Head of caudate nucleus (tissue), 42 donors: Measurements from ENCODE around the gene SDC1.
A peak's percentile ranks its signal among the peaks of the same experiment; 100 is the strongest.
"Not testable (repeated sequence)": the region's sequence is repeated elsewhere in the genome, so short reads cannot be mapped to it uniquely, and the experiment has no call there.

Experiments used
- DNase-seq, 42 donors: peaks; one replicate each; pipeline versions ENCODE4 v3.0.0 to v3.0.0-alpha.2; 2020 to 2021; ENCODE audit warnings: mixed read lengths in 7 of 42
- intact Hi-C: fragments of 100-400 bp; cut with DNase I; formaldehyde crosslinking; loops from one replicate; pipeline ENCODE4 v1.15.0; 2022

SDC1 gene

DNA sequence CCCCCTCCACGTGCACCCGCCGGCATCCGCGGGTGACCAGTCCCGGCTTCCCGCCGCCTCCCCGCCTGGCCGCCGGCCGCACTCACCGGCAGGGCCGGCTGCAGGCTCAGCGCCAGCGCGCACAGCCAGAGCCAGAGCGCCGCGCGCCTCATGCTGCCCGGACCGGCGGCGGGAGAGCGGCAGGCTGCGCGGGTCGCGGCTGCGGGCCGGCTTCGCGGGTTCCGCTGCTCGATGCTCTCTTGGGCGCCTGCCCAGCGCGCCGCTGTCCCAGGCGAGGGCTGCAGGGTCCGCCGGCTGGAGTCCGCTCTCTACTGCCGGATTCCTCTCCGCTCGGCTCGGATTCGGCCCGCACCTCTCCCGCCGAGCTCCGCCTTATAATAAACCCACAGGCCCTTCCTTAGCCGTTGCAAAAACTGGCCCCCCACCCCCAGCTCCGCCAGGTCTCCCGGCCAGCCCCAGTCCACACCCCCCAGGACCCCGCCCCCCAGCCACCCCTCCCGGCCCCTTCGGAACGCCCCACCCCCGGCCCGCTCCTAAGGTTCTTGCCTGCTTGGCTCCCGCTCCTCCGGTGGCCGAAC lies at the start of gene SDC1:
Gene SDC1 (minus strand): TSS at position 415 of the 578 bp plus-strand sequence. CDS start 263 bp downstream, at position 152.
- intact Hi-C loops = no loop called here
- DNase-seq = peak in 19 of 42 donors; percentile 8 to 59 (median 21)

GRCh38 chr2:20273042-20273441 lies 48.1 kb upstream of the SDC1 start:
- DNase-seq = no peak
- intact Hi-C loops = no loop called here

DNA sequence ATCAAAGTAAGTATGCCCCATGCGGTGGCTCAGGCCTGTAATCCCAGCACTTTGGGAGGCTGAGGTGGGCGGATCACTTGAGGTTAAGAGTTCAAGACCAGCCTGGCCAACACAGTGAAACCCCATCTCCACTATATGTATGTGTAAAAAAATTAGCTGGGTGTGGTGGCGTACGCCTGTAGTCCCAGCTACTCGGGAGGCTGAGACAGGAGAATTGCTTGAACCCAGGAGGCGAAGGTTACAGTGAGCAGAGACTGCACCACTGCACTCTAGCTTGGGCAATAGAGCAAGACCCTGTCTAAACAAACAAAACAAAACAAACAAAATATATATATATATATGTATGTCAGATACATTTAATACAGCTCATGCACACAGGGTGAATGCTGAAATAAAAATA lies 43.4 kb upstream of the SDC1 start:
- DNase-seq, intact Hi-C loops: not testable (repeated sequence)

- intact Hi-C loops = no loop called here
- no peak for DNase-seq
These were observed 42.6 kb upstream of the SDC1 start for GRCh38 chr2:20267529-20267928.

DNA sequence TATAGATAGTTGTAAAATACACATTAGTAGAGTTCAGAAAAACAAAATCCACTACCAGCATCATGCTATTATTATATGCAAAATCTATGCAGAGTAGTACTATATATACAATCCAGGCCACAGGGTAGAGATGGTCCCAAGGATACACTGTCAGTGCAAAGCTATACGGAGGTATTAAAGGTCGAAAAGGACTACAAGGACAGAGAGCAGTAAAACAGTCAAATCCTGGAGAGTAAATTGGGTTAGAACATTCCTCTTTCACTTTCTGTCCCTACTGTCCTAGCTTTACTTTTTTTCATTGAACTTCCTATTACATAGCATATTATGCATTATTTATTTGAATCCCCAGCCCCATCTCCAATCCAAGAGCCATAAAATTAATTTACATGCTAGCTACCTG lies 39.7 kb upstream of the SDC1 start:
- intact Hi-C loops = no loop called here
- DNase-seq = no peak

GRCh38 chr2:20257411-20257810 lies 32.5 kb upstream of the SDC1 start:
- no peak for DNase-seq
- intact Hi-C loops = no loop called here

DNA sequence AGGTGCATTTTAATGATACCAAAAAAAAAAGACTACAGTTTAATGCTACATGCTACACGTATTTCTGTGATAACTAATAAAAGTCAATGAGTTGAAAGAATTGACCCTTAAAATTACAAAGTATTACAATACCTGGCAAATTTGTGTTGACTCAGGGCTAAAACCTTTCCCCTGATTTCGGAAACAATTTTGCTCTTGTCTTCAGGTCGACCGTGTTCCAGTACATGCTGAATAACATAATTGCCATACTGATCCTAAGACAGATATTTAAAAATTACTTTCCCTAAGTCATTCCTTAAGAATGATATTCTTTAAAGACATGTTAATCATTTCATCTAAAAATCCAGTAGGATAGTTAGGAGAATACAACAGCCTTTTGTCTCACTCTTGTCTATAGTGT lies 29.8 kb upstream of the SDC1 start:
- no peak for DNase-seq
- intact Hi-C loops = no loop called here

GRCh38 chr2:20250436-20250835 lies 25.5 kb upstream of the SDC1 start:
- intact Hi-C loops = no loop called here
- no peak for DNase-seq

GRCh38 chr2:20249170-20249569 lies 24.2 kb upstream of the SDC1 start:
- intact Hi-C loops = no loop called here
- DNase-seq = no peak

- intact Hi-C loops = no loop called here
- no peak for DNase-seq
These were observed 22.2 kb upstream of the SDC1 start for GRCh38 chr2:20247084-20247483.

- DNase-seq, intact Hi-C loops: not testable (repeated sequence)
These were observed 18.7 kb upstream of the SDC1 start for GRCh38 chr2:20243637-20244036.

DNA sequence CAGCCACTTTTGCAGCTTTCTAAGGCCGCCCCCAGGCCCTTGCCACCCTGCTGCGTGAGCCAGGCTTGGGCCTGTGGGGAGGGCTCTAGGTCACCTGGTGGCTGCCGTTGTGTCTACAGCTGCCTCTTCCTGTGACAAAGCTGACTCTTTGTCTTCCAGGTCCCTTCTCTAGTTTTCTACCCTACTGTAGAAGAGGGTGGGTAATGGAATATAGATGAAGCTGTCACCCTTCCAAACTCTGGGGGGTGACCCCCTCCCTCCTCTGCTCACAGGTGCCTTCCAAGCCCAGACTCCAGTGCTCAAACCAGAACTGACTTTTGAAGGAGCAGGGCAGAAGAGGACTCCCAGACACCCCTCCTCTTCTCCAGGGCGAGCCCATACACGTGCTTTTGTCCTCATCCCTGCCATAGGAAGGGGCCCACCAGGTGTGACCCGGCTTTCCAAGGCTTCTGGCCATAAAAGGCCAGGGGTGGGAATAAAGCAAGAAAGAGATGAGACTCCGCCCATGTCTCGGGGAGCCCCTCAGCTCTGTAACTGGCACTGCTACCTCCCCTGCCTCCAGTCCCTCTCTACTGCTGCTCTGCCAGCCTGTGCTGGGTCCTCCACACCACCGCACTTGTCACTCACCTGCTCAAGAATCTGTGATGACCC lies 17.9 kb upstream of the SDC1 start:
- intact Hi-C loops = no loop called here
- peak in 1 of 42 donors; percentile 14 for DNase-seq

- DNase-seq = peak in 2 of 42 donors; percentile 12 to 40
- intact Hi-C loops = no loop called here
These were observed 17.2 kb upstream of the SDC1 start for GRCh38 chr2:20241973-20242726.

DNA sequence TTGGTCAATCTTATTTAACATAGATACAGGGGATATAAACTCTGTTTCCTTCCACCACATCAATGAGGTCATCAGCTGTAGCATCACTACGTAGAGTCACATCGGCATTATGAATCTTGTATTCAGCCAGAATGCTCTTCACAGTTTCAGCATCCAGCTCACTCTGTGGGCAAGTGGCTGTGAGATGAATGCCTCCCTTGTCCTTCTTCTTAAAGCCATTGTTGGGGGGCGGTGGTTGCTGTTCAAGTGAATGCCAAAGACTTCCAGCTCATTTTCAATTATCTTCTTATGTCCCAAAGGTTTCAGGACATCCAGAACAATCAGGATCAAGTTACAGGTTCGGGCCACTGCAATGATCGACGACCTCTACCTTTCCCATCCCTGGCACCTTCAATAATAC lies 15.4 kb upstream of the SDC1 start:
- intact Hi-C loops = not testable (repeated sequence)
- DNase-seq = peak in 7 of 42 donors; percentile 12 to 48 (median 31)

- intact Hi-C loops = no loop called here
These were observed 11.6 kb upstream of the SDC1 start for GRCh38 chr2:20236496-20236895.

GRCh38 chr2:20235655-20236305 lies 10.8 kb upstream of the SDC1 start:
- DNase-seq = peak in 3 of 42 donors; percentile 1 to 30 (median 9)
- intact Hi-C loops = no loop called here

More at GRCh38 chr2:20236496-20236895, 11.6 kb upstream of the SDC1 start:
- peak in 2 of 42 donors; percentile 1 to 14 for DNase-seq

DNA sequence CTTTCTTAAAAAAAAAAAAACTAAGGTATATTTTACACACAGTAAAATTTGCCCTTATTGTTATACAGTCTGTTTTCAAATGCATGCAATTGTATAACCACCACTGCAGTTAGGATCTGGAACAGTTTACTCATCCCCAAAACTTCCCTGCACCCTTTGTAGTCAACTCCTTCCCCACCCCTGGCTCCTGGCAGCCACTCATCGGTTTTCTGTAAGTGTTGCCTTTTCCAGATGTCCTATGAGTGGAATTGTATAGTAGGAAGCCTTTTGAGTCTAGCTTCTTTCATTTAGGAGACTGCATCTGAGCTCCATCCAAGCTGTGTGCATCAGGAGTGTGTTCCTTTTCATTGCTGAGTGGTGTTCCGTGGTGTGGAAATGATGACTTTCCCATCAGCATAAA lies 9.7 kb upstream of the SDC1 start:
- intact Hi-C loops, DNase-seq: not testable (repeated sequence)

- DNase-seq = peak in 6 of 42 donors; percentile 1 to 14 (median 6)
- intact Hi-C loops = no loop called here
These were observed 7.9 kb upstream of the SDC1 start for GRCh38 chr2:20232837-20233207.

- intact Hi-C loops = no loop called here
These were observed 6.7 kb upstream of the SDC1 start for GRCh38 chr2:20231598-20232026.

DNA sequence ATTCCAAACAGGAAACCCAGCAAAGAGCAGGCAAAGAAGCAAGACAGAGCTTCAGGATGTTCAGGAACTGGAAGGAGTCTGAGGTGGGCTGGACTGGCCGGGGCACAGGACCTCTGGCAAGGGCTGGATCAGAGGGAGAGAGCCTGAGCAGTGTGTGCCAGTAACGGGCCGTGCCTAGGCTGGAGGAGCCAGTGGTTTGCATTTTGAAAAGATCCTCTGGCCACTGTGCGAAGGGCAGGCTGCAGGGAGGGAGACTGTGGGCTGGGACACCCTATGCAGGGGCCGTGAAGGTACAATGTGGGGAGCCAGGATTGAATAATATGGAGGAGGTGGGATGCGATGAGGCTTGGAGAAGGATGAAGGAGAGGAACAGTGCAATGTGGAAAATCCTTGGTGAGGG lies 6.2 kb upstream of the SDC1 start:
- intact Hi-C loops = no loop called here
- peak in 6 of 42 donors; percentile 2 to 21 (median 7) for DNase-seq

More at GRCh38 chr2:20231598-20232026, 6.7 kb upstream of the SDC1 start:
- DNase-seq = peak in 6 of 42 donors; percentile 4 to 23 (median 8)
